ENCODE data around the gene OR5B17.

- TF ChIP-seq POLR2A (IDR thresholded peaks at IDR 0.05; ENCODE audit: low read depth, low read length) = no peak
- no peak for TF ChIP-seq POLR2AphosphoS5 (IDR thresholded peaks at IDR 0.05; ENCODE audit: low read depth, low read length)
- TF ChIP-seq TAF1 (IDR thresholded peaks at IDR 0.05; ENCODE audit: low read depth, low read length) = no peak
- TF ChIP-seq SPI1 (IDR thresholded peaks at IDR 0.05; ENCODE audit: low read depth, low read length) = no peak
- no peak for TF ChIP-seq PAX5 (IDR thresholded peaks at IDR 0.05; ENCODE audit: insufficient read depth, low read length, severe bottlenecking)
- no peak for TF ChIP-seq POU2F2 (IDR thresholded peaks at IDR 0.05; ENCODE audit: low read depth, low read length)
Measured at GRCh38 chr11:58391879-58392278, 33.0 kb upstream of the OR5B17 start.

All from GM12891 (cell line).